ENCODE results near the gene MYO15B.

DNA sequence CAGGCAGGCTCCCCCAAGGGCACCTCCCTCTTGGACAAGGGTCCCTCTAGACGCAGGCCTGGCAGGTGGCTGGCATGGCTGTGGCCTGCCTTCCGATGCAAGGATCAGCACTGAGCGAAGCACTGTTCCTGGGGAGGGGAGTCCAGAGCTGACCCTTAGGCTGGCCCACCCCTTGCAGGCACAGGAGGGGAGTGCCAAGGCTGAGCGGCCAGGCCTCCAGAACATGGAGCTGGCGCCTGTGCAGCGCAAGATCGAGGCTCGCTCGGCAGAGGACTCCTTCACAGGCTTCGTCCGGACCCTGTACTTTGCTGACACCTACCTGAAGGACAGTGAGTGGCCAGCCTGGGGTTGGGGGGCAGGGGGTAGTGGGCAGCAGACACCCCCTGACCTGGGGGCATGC, 16.8 kb upstream of the MYO15B start:
- TF ChIP-seq, protein P1, sequence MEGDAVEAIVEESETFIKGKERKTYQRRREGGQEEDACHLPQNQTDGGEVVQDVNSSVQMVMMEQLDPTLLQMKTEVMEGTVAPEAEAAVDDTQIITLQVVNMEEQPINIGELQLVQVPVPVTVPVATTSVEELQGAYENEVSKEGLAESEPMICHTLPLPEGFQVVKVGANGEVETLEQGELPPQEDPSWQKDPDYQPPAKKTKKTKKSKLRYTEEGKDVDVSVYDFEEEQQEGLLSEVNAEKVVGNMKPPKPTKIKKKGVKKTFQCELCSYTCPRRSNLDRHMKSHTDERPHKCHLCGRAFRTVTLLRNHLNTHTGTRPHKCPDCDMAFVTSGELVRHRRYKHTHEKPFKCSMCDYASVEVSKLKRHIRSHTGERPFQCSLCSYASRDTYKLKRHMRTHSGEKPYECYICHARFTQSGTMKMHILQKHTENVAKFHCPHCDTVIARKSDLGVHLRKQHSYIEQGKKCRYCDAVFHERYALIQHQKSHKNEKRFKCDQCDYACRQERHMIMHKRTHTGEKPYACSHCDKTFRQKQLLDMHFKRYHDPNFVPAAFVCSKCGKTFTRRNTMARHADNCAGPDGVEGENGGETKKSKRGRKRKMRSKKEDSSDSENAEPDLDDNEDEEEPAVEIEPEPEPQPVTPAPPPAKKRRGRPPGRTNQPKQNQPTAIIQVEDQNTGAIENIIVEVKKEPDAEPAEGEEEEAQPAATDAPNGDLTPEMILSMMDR (IDR thresholded peaks at IDR 0.05; ENCODE audit: low read length) = no peak
- TF ChIP-seq EZH2phosphoT487 (IDR thresholded peaks at IDR 0.05; ENCODE audit: low read length) (no peak), EZH2 (optimal IDR thresholded peaks at IDR 0.05; ENCODE audit: low read depth, low read length) (no peak)

Data from MM.1S (cell line).